Stimulated activated naive CD8-positive, alpha-beta T cell treated with anti-CD3 and anti-CD28 coated beads, Interleukin-15, Interleukin-2, amounts not matched to agents 100 ng/mL and 50 ng/mL, for 24 hours (primary cell): ENCODE results near the gene MAPRE3.
A peak's percentile ranks its signal among the peaks of the same experiment; 100 is the strongest.

Source experiments
- H3K27ac Mint-ChIP-seq: one replicate; pipeline ENCODE4 v1.8.0; 2021; ENCODE audit warnings: mild to moderate bottlenecking, mixed read lengths
- H3K27me3 Mint-ChIP-seq: one replicate; pipeline ENCODE4 v1.8.0; 2021; ENCODE audit warnings: mixed read lengths
- H3K36me3 Mint-ChIP-seq: one replicate; pipeline ENCODE4 v1.8.0; 2021; ENCODE audit warnings: low read depth, mixed read lengths
- H3K4me1 Mint-ChIP-seq: one replicate; pipeline ENCODE4 v1.8.0; 2021; ENCODE audit warnings: low read depth, mixed read lengths
- H3K4me3 Mint-ChIP-seq: one replicate; pipeline ENCODE4 v1.8.0; 2021; ENCODE audit warnings: mild to moderate bottlenecking, mixed read lengths
- H3K9me3 Mint-ChIP-seq: one replicate; pipeline ENCODE4 v1.8.0; 2021; ENCODE audit warnings: mixed read lengths

The MAPRE3 gene

DNA sequence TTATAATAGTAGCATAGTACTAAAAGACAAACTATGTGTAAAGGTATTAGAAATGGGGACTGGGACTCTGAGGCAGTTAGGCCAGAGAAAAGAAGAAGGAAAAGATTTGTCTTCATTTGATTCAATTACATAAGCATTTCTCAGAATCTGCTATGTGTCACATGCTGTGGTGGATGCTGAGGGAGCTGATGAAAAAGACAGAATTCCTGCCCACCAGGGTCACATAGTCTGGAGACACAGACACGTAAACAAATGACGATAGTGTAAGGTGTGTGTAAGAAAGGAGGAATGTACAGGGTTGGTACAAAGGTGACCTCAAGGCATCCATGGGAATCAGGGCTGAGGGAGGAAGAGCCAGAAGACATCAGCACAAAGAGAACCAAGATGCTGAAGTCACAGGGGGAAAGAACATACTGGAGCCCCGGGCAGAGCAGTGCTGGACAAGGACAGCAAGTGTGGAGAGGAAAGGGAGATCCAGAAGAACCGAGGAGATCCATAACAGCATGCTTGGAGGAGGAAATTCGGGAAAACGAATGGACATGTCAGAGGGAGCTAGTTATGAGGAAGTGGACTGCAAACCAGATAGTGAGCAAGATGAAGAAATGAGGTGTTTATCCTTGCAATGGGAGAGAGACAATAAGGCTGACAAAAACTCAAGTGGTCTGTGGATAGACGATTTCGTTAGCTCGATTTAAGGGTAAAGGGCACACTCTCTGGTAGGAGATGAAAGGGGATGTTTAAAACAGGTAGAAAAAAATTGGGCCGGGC, 1.2 kb upstream of the MAPRE3 start:
- peaks cover 22% of the 10 kb centered on the region for H3K4me1 Mint-ChIP-seq
- no peaks in the 10 kb centered on the region for H3K36me3 Mint-ChIP-seq
- peak overlapping the region; percentile 76 for H3K4me3 Mint-ChIP-seq
- no peak overlapping the region for H3K27ac Mint-ChIP-seq
- H3K9me3 Mint-ChIP-seq, result no peaks in the 10 kb centered on the region
- H3K27me3 Mint-ChIP-seq, result peaks cover 24% of the 10 kb centered on the region

DNA sequence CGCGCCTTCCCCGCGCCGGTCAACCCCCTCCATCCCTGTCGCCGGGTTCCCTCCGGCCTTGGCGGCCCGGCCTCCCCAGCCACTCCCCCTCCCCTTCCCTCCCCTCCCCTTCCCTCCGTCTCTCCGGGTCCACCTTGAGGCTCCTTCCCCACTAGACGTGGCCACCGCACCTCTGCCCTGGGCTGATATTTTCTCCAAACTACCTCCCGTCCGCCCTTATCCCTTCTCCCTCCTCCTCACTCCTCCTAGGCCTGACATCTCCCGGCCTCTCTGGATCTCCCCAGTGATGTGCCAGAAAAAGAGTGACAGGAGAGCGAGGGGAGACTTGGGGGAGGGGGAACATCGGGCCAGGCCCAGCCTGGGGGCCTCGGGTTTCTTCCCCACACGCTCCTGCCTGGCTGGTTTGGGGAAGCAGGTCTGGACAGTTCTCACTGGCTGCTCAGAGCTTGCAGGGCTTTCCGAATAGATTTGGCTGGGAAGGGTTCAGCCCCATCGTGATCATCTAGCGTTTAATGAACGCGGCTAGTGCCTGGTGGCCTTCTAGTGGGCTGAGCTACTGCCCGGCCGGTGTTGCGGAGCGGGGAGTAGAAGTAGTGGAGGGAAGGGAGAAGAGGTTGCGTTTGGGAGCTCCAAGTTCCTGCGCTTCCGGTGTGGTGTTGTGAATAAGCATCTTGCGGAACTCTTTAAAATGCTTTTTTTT, 641 bp downstream of the MAPRE3 start:
- H3K4me3 Mint-ChIP-seq, result peak overlapping the region; percentile 82

DNA sequence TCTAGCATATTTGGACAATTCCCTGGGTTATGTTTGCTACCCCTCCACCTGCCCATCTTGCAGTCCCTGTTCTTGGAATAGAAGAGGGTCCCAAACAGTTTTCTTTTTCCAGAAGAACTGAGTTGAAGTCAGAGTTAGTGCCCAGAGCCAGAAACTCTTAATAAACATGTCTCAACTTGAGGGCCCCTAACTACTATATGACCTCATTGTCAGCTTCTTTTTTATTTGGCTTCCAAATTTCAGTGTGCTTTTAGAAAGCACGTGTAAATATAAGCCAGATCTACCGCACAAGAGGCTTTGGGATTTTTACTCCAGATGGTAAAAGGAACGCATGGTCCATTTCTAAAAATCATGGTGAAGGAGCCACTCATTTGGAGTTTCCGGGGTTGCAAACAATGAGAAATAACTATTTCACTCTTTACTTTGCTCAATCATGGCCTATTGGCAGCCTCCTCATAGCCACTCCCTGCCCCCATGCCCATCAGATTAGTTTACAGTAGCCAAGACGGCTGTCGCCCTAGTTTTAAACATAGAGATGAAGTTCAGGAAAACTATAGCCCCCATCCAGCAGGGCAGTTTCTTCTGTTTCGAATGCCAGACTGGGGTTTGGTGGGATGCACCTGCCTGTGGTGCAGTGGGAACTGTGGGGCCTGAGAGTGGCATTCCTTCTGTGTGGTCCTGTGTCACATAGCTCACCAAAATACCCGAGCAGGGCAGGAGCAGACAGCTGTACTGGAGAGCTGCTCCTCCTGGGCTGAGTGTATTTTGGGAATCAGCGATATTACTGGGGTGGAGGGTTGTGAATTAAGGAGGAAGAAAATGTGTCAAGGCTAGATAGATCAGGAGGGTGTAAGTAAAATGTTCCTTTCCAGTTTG, 1.7 kb downstream of the MAPRE3 start:
- H3K4me3 Mint-ChIP-seq, result peak overlapping the region; percentile 82
- H3K27ac Mint-ChIP-seq, result no peak overlapping the region
- H3K9me3 Mint-ChIP-seq, result no peaks in the 10 kb centered on the region
- H3K36me3 Mint-ChIP-seq, result no peaks in the 10 kb centered on the region
- H3K4me1 Mint-ChIP-seq, result peaks cover 22% of the 10 kb centered on the region
- peaks cover 18% of the 10 kb centered on the region for H3K27me3 Mint-ChIP-seq

More for the DNA sequence above, 641 bp downstream of the MAPRE3 start:
- H3K27me3 Mint-ChIP-seq, result peaks cover 22% of the 10 kb centered on the region
- H3K4me1 Mint-ChIP-seq, result peaks cover 22% of the 10 kb centered on the region
- H3K27ac Mint-ChIP-seq, result peak overlapping the region; percentile 19
- H3K36me3 Mint-ChIP-seq, result no peaks in the 10 kb centered on the region
- no peaks in the 10 kb centered on the region for H3K9me3 Mint-ChIP-seq

DNA sequence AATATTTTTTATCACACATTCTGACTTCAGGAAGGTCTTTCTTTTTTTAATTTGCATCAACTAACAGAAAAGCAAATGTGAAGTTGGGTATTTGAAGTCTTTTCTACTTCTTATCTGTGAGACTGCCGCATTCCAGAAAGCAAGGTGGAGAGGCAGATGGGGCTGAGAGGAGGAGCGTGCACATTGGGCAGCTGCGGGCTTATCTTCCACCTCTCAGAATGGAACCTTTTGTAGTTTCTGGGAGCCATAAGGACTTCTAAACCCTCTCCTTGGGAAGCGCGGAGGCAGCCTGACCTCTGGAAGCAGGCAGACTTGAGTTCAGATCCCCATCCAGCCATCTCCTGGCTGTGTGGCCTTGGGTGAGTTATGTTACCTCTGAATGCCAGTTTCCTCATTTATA, 3.9 kb downstream of the MAPRE3 start:
- H3K36me3 Mint-ChIP-seq, result no peaks in the 10 kb centered on the region
- no peak overlapping the region for H3K27ac Mint-ChIP-seq
- H3K27me3 Mint-ChIP-seq, result peaks cover 6% of the 10 kb centered on the region
- no peaks in the 10 kb centered on the region for H3K9me3 Mint-ChIP-seq
- H3K4me1 Mint-ChIP-seq, result peaks cover 18% of the 10 kb centered on the region
- H3K4me3 Mint-ChIP-seq, result no peak overlapping the region

DNA sequence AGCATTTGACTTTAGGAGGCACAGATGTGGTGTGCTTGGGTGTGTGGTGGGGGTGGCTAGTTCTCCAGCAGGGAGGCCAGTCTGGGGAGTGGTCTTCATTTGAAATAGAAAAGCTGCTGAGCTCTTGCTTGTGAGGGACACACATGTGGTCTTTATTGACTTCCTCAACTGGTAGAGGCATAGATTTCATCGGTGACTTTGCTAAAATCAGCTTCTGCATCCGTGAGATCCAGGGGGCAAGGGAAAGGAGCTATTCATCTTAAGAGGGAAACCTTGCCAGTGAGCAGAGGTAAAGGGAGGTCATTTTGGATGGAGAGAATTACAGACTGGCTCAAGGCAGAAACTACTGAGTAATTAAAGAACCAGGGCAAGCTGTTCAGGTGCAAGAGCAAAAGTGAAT, 4.7 kb downstream of the MAPRE3 start:
- H3K27ac Mint-ChIP-seq, result no peak overlapping the region
- peaks cover 12% of the 10 kb centered on the region for H3K4me1 Mint-ChIP-seq
- peaks cover 3% of the 10 kb centered on the region for H3K27me3 Mint-ChIP-seq
- H3K36me3 Mint-ChIP-seq, result no peaks in the 10 kb centered on the region
- no peak overlapping the region for H3K4me3 Mint-ChIP-seq
- no peaks in the 10 kb centered on the region for H3K9me3 Mint-ChIP-seq

DNA sequence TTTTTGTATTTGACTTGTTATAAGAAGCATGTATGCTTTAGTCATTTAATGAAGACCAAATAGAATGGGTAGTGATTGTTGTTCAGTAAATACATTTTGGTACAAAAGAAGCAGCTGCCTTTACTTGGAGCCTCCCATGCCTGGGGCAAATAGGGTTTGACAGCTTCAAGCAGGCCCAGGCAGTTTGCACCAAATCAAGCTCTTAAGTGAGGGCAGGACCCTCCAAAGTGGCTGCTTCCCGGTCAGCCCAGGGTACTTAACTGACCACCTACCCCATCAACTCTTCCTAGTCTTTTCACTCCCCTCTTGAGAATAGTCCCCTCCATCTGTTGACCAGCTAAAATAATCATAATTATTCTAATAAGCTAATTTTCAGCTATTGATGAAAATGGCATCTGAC, 5.2 kb downstream of the MAPRE3 start:
- H3K27ac Mint-ChIP-seq, result no peak overlapping the region
- peaks cover 10% of the 10 kb centered on the region for H3K4me1 Mint-ChIP-seq
- H3K4me3 Mint-ChIP-seq, result no peak overlapping the region
- no peaks in the 10 kb centered on the region for H3K9me3 Mint-ChIP-seq
- H3K36me3 Mint-ChIP-seq, result no peaks in the 10 kb centered on the region
- H3K27me3 Mint-ChIP-seq, result peaks cover 3% of the 10 kb centered on the region

DNA sequence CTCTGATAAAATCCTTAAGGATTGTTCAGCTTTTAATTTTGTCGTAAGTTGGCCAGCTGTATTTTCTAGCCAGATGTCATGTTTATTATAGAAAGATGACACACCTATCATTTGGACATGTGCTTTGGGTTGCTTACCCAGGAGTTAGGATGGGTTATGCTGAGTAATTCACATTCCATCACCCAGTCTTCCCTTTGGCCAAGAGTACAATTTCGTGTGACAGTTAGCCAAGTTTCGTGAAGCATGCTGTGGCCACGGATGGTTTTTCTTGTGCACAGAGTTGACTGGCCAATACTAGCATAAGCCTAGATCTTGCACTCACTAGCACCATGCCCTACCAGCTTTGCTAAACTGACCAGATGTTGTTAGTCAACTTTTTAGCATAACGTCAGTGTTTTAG, 5.8 kb downstream of the MAPRE3 start:
- peaks cover 5% of the 10 kb centered on the region for H3K4me1 Mint-ChIP-seq
- H3K9me3 Mint-ChIP-seq, result no peaks in the 10 kb centered on the region
- H3K4me3 Mint-ChIP-seq, result no peak overlapping the region
- H3K27me3 Mint-ChIP-seq, result peaks cover 2% of the 10 kb centered on the region
- no peaks in the 10 kb centered on the region for H3K36me3 Mint-ChIP-seq
- no peak overlapping the region for H3K27ac Mint-ChIP-seq

DNA sequence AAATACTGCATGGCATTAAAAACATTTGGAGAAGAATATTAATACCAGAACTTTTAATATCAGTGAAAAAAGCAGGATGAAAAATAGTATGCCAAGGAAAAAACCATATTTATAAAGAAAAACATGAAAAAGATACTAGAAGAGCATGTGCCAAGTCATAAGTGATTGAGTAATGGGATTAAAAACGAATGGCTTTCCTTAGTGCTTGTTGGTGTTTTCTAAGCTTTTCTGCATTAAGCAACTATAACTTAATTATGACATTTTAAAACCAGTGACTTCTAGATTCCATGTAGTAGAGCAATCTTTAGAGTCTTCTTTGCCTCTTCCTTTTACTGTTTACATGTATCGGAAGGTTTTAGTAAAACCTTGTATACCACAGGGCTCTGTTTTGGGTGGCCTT, 6.6 kb downstream of the MAPRE3 start:
- Mint-ChIP-seq H3K36me3 (no peaks in the 10 kb centered on the region), H3K4me1 (no peaks in the 10 kb centered on the region), H3K27me3 (no peaks in the 10 kb centered on the region), H3K9me3 (no peaks in the 10 kb centered on the region), H3K4me3 (no peak overlapping the region), H3K27ac (no peak overlapping the region)

DNA sequence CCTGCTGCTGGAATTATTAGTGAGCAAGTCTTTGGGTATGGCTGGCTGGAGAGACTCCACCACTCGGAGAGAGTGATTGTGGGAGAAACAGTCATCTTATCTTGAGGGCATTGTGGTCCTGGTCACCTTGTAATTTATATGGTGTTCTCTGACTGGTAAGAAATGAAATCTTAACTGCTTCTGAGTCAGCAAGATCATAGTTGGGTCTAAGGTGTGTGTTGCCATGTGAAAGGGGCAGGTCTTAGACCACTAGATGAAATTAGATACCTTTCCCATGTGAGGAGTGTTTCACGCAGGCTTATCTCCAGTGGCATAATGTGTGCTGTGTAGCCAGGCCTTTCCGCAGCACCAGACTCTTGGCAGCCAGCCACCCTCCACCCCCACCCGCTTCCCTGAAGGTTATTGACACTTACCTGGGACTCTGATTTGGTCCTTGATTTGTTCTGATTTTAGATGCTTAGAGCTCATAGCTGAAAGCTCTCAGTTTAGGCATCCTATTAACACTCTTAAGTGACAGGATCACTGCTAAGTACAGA, 7.7 kb downstream of the MAPRE3 start:
- Mint-ChIP-seq H3K36me3 (no peaks in the 10 kb centered on the region), H3K9me3 (no peaks in the 10 kb centered on the region), H3K27ac (no peak overlapping the region), H3K27me3 (no peaks in the 10 kb centered on the region), H3K4me3 (no peak overlapping the region), H3K4me1 (no peaks in the 10 kb centered on the region)

DNA sequence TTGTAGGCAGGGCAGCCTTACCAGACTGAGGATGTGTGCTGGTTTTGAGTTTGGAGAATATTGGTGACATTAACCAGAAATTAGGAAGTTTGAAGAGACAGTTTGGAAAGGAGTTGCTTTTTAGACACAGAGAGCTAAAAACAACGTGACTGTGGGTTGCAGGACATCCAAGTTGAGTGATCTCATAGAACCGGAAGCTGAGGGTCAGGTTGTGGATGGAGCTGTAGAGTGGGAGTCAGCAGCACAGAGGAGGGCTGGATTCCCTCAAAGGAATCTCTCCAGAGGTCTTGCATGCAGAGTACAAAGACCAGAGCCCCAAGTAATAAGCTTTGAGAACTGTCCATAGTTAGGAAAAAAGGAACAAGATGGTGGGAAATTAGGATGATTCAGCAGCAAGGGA, 9.3 kb downstream of the MAPRE3 start:
- Mint-ChIP-seq H3K4me3 (no peak overlapping the region), H3K27ac (no peak overlapping the region), H3K4me1 (no peaks in the 10 kb centered on the region), H3K9me3 (no peaks in the 10 kb centered on the region), H3K27me3 (no peaks in the 10 kb centered on the region), H3K36me3 (no peaks in the 10 kb centered on the region)

DNA sequence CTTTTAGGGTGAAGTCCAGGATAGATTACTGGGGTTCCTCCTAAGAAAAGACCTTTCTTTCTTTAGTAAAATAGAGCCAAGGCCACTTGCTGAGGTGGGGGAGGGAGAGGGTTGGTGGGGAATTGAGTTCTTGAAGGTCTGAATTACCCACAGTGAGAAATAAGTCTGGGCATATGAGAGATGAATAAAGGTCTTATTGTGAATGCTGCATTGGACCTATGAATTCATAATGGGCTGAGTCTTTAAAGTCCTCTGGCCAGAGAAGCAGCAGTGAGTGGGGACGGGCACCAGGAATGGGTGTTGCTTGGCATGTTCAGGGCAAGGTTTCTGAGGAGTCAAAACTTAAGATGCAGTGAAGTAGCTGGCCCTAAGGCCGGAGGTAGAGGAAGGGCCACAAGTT, 10.5 kb downstream of the MAPRE3 start:
- Mint-ChIP-seq H3K27ac (no peak overlapping the region), H3K9me3 (no peaks in the 10 kb centered on the region), H3K4me1 (no peaks in the 10 kb centered on the region), H3K4me3 (no peak overlapping the region), H3K27me3 (no peaks in the 10 kb centered on the region), H3K36me3 (no peaks in the 10 kb centered on the region)

DNA sequence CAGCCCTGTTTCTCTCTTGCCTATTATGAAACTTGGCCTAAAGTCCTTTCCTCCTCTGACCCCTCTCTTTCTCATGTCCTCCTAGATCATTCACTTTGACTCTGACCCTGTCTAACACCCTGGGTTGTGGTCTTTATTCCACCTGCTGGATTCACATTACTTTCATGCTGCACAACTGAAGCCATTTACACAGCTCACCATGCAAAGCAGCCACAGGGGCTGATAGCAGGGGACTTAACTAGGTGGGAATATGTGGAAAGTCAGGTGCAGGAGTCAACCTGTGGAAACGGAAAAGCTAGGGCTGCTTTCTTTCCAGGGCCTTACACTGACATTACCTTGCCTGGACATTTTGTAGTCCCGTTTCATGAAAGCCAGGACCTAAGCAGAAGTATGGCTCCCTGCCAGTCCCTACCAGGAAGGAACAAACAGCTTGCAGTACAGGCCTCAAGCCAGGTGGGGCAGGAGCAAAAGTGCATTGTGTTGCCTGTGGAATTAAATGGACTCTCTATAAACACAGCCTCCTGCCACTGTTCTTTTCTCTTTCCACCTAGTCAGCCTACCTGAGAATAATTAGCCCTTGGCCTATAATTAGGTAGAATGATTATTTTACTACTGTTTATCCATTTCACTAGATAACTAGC, 11.8 kb downstream of the MAPRE3 start:
- Mint-ChIP-seq H3K36me3 (no peaks in the 10 kb centered on the region), H3K4me3 (no peak overlapping the region), H3K4me1 (no peaks in the 10 kb centered on the region), H3K9me3 (no peaks in the 10 kb centered on the region), H3K27me3 (no peaks in the 10 kb centered on the region), H3K27ac (no peak overlapping the region)

DNA sequence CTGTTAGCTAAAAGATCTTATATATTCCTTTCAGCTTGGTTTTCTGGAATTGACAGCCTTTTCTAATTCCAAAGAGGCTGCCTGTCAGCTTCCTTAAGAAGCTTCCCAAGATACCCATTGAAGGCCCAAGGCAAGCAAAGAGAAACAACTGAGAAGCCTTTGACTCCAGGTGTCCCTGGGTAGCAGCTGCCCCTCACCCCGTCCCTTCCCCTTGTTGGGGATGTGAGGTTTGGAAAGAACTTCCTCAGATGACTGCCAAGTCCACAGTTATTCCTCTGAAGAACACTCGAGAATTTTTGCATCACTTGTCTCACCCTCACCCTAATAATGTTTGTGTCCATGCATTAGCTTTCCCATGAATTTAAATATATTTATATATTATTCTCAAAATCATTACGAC, 13.3 kb downstream of the MAPRE3 start:
- Mint-ChIP-seq H3K27me3 (no peaks in the 10 kb centered on the region), H3K27ac (no peak overlapping the region), H3K4me3 (no peak overlapping the region), H3K9me3 (no peaks in the 10 kb centered on the region), H3K4me1 (no peaks in the 10 kb centered on the region), H3K36me3 (no peaks in the 10 kb centered on the region)

DNA sequence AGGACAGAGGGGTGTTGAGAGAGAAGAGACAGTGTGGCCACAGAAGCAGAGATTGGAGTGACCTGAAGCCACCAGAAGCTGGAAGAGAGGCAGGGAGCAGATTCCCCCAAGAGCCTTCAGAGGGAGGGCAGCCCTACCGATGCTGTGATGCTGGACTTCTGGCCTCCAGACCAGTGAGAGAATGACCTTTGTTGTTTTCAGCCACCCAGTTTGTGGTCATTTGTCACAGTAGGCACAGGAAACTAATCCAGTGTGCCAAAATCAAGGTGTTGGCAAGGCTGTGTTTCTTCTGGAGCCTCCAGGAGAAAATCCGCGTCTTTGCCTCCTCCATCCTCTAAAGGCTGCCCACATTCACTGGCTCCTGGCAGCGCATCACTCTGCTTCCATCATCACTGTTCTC, 15.4 kb downstream of the MAPRE3 start:
- no peaks in the 10 kb centered on the region for H3K27me3 Mint-ChIP-seq
- no peaks in the 10 kb centered on the region for H3K9me3 Mint-ChIP-seq
- no peaks in the 10 kb centered on the region for H3K4me1 Mint-ChIP-seq
- H3K36me3 Mint-ChIP-seq, result no peaks in the 10 kb centered on the region
- no peak overlapping the region for H3K4me3 Mint-ChIP-seq
- H3K27ac Mint-ChIP-seq, result no peak overlapping the region
